Panc1 (cell line): ENCODE results near the gene CDK5RAP3. TPM values are rescaled to one million over a fixed set of nuclear protein-coding genes. Genes with fewer than 3 reads are reported as not detected.

Experiments
- ATAC-seq: fragments of 200-7000 bp; cut with Tn5 transposase; 2 replicates; pipeline ENCODE4 v1.9.1; 2020; ENCODE audit warnings: mild to moderate bottlenecking, moderate library complexity
- BruUV-seq: library from RNA; stranded (reverse); fragments of 400-500 nt; replicated peaks from 2 replicates; lab custom pipeline; 2021; lab: Mats Ljungman, UMichigan
- CTCF ChIA-PET: fragments of 300-600 bp; sonication (Branson Sonifier 250); formaldehyde crosslinking; loops from one replicate; lab custom pipeline; 2022; ENCODE audit warnings: antibody characterized with exemption; lab: Charles Lee
- POLR2A ChIA-PET: fragments of 300-600 bp; sonication (Branson Sonifier 250); formaldehyde crosslinking; loops from one replicate; lab custom pipeline; 2022; ENCODE audit warnings: antibody characterized with exemption; lab: Charles Lee
- DNase-seq: peaks from one replicate; pipeline ENCODE4 v3.0.0-alpha.2; 2010; ENCODE audit warnings: low read depth, low spot score
- H3K27ac ChIP-seq: 2 replicates; pipeline ENCODE4 v1.5.1; 2011; ENCODE audit warnings: mild to moderate bottlenecking, low read length, inconsistent platforms
- H3K27me3 ChIP-seq: fragments of 200-500 bp; sonication (Bioruptor generic); 2 replicates; pipeline ENCODE4 v1.6.0; 2014; ENCODE audit warnings: low read length, inconsistent platforms; ENCODE audit not compliant: control insufficient read depth, insufficient read depth
- H3K36me3 ChIP-seq: fragments of 200-500 bp; sonication (Bioruptor generic); 2 replicates; pipeline ENCODE4 v1.5.1; 2014; ENCODE audit warnings: inconsistent platforms, mild to moderate bottlenecking, low read length, moderate library complexity; ENCODE audit not compliant: control insufficient read depth, insufficient read depth
- H3K4me1 ChIP-seq: 2 replicates; pipeline ENCODE4 v1.5.1; 2011; ENCODE audit warnings: inconsistent platforms, mild to moderate bottlenecking, low read length, moderate library complexity; ENCODE audit not compliant: control insufficient read depth, insufficient read depth
- H3K4me3 ChIP-seq, 2 experiments: 2 replicates each; pipeline ENCODE4 v1.5.1; 2011 to 2012; ENCODE audit warnings: low read depth in 2 of 2, low read length in 2 of 2, mild to moderate bottlenecking in 2 of 2, inconsistent platforms in 1 of 2, moderate library complexity in 1 of 2
- H3K9me3 ChIP-seq: fragments of 200-500 bp; sonication (Bioruptor generic); 2 replicates; pipeline ENCODE4 v1.5.1; 2014; ENCODE audit warnings: low read depth, mild to moderate bottlenecking, inconsistent platforms, low read length, moderate library complexity; ENCODE audit not compliant: control insufficient read depth, insufficient read depth
- POLR2AphosphoS5 ChIP-seq: IDR thresholded peaks from 2 replicates; pipeline ENCODE4 v1.6.1; 2012; ENCODE audit warnings: mild to moderate bottlenecking, low read depth, low read length, moderate library complexity
- REST ChIP-seq, 2 experiments: IDR thresholded peaks; 2 replicates each; pipeline ENCODE4 v1.6.1; 2011 to 2012; ENCODE audit warnings: low read depth in 2 of 2, control low read depth in 1 of 2, low read length in 1 of 2, mild to moderate bottlenecking in 1 of 2, moderate library complexity in 1 of 2; ENCODE audit not compliant: insufficient read depth in 1 of 2
- SIN3A ChIP-seq: IDR thresholded peaks from 2 replicates; pipeline ENCODE4 v1.6.1; 2012; ENCODE audit warnings: low read depth, mild to moderate bottlenecking, low read length, moderate library complexity, borderline replicate concordance; ENCODE audit not compliant: insufficient read depth
- TCF7L2 ChIP-seq: IDR thresholded peaks from 2 replicates; pipeline ENCODE4 v1.6.1; 2011; ENCODE audit warnings: mild to moderate bottlenecking, low read depth, low read length, inconsistent platforms
- in situ Hi-C: cut with HindIII; loops from 2 replicates; pipeline ENCODE4 v1.10.0; 2016; ENCODE audit warnings: low sequenced_read_pairs, low pct_unique_long_range_greater_than_20kb
- intact Hi-C: fragments of 100-400 bp; cut with micrococcal nuclease; formaldehyde crosslinking; loops from one replicate; pipeline ENCODE4 v1.10.0; 2022; ENCODE audit not compliant: unreplicated experiment
- total RNA-seq: library from RNA; stranded (reverse); gene quantifications from one replicate; pipeline ENCODE4 v1.2.1, GENCODE V29; 2021; ENCODE audit not compliant: unreplicated experiment
- TF ChIP-seq, protein P1 (sequence below): fragments of 450-650 bp; IDR thresholded peaks from 2 replicates; pipeline ENCODE4 v1.5.1; 2017; ENCODE audit warnings: mild to moderate bottlenecking

CDK5RAP3 gene
- total RNA-seq, 1 experiment from 2014 or later, result 193 TPM

DNA sequence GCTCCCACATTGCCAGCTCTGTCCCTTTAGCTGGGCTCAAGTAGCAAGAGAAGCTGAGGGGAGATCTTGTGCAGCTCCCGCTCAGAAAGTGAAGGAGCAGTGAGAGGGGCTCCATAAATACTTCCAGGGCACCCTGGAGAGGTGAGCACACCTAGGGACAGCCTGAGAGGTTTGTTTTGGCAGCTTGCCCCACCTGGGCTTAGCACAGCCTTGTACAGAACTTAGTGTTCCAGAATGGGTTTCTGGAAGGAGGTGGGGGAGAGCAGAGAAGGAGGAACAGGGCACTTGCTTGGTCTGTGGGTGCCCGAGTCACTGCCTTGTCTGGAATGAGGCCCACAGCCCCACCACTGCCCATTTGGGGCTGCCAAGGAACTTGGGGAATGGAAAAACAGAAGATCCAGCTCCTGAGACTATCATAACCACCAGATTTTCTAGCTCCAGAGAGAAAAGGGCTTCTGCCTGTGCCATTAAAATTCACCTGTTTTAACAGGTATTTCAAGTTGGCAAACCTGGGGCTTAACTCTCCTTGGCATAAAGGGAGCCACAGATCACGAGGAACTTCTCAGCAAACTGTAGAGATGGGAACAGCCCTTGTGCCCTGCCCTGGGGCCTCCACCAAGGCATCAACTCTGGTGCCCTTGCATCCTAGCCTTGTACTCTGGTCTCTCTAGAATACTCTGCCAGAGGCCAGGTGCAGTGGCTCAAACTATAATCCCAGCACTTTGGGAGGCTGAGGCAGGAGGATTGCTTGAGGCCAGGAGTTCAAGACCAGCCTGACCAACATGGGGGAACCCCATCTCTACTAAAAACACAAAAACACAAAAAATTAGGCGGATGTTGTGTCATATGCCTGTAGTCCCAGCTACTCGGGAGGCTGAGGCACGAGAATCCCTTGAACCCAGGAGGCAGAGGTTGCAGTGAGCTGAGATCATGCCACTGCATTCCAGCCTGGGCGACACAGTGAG, 15.1 kb upstream of the CDK5RAP3 start:
- TF ChIP-seq POLR2AphosphoS5, result no peak
- TF ChIP-seq, protein P1, sequence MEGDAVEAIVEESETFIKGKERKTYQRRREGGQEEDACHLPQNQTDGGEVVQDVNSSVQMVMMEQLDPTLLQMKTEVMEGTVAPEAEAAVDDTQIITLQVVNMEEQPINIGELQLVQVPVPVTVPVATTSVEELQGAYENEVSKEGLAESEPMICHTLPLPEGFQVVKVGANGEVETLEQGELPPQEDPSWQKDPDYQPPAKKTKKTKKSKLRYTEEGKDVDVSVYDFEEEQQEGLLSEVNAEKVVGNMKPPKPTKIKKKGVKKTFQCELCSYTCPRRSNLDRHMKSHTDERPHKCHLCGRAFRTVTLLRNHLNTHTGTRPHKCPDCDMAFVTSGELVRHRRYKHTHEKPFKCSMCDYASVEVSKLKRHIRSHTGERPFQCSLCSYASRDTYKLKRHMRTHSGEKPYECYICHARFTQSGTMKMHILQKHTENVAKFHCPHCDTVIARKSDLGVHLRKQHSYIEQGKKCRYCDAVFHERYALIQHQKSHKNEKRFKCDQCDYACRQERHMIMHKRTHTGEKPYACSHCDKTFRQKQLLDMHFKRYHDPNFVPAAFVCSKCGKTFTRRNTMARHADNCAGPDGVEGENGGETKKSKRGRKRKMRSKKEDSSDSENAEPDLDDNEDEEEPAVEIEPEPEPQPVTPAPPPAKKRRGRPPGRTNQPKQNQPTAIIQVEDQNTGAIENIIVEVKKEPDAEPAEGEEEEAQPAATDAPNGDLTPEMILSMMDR, result no peak
- no peak for TF ChIP-seq TCF7L2
- TF ChIP-seq REST (IDR thresholded peaks at IDR 0.05; ENCODE audit: insufficient read depth in 1 of 2, low read depth in 2 of 2, low read length in 1 of 2), result no peak
- TF ChIP-seq SIN3A, result no peak
- ChIA-PET CTCF (interaction anchor here (0.7 to 1.5 kb wide), 2 partner anchors 15 to 61 kb away, joined by 3 to 6 read pairs; partner anchors contain the start of gene CDK5RAP3), POLR2A (interaction anchor here (0.6 to 1.1 kb wide), 2 partner anchors 14 to 651 kb away, joined by 3 to 14 read pairs; no protein-coding TSS in a partner anchor)
- intact Hi-C loops, result no loop called here
- no peak overlapping the region for H3K4me3 ChIP-seq
- peaks cover 16% of the 10 kb centered on the region for H3K4me1 ChIP-seq
- H3K27me3 ChIP-seq, result no peaks in the 10 kb centered on the region
- H3K27ac ChIP-seq, result no peak overlapping the region
- H3K9me3 ChIP-seq, result no peaks in the 10 kb centered on the region
- DNase-seq (no peak), ATAC-seq (no peak)
- no TSS peak for BruUV-seq
- no peaks in the 10 kb centered on the region for H3K36me3 ChIP-seq
- in situ Hi-C loops, result no loop called here

GRCh38 chr17:47956791-47957590, 13.9 kb upstream of the CDK5RAP3 start:
- in situ Hi-C loops (no loop called here), intact Hi-C loops (no loop called here)
- H3K27me3 ChIP-seq, result no peaks in the 10 kb centered on the region
- peaks cover 16% of the 10 kb centered on the region for H3K4me1 ChIP-seq
- CTCF ChIA-PET, result interaction anchor here (0.6 to 1.6 kb wide), 4 partner anchors 10 to 118 kb away, joined by 3 to 7 read pairs (median 4); partner anchors contain the start of gene CDK5RAP3
- no peak for DNase-seq
- no peaks in the 10 kb centered on the region for H3K36me3 ChIP-seq
- BruUV-seq, result no TSS peak
- ATAC-seq, result peak; percentile 11; the same call in 1 of the 2 replicates
- TF ChIP-seq SIN3A, result no peak
- no peak for TF ChIP-seq POLR2AphosphoS5
- no peak for TF ChIP-seq REST (IDR thresholded peaks at IDR 0.05; ENCODE audit: insufficient read depth in 1 of 2, low read depth in 2 of 2, low read length in 1 of 2)
- TF ChIP-seq TCF7L2, result no peak
- TF ChIP-seq, protein P1, result no peak
- no peak overlapping the region for H3K4me3 ChIP-seq
- H3K27ac ChIP-seq, result no peak overlapping the region
- POLR2A ChIA-PET, result interaction anchor here (0.6 kb wide), 1 partner anchor 264 kb away, joined by 11 read pairs; no protein-coding TSS in a partner anchor
- no peaks in the 10 kb centered on the region for H3K9me3 ChIP-seq
